SU-DHL-6 (cell line): ENCODE data around the gene ZNF804B.

ENCODE experiments used
- CTCF ChIP-seq: fragments of 200-600 bp; sonication (generic); IDR thresholded peaks from one replicate; pipeline ENCODE4 v1.5.1; 2017; ENCODE audit warnings: antibody characterized with exemption, mild to moderate bottlenecking, low read length, moderate library complexity; ENCODE audit not compliant: insufficient read depth, poor library complexity, severe bottlenecking
- EZH2phosphoT487 ChIP-seq: fragments of 200-600 bp; sonication (generic), shearing (Covaris generic); conservative IDR thresholded peaks from 2 replicates; pipeline ENCODE4 v1.6.1; 2018; ENCODE audit warnings: mild to moderate bottlenecking, antibody characterized with exemption, low read length, moderate library complexity, mixed read lengths

- TF ChIP-seq CTCF (no peak), EZH2phosphoT487 (no peak)
Measured at GRCh38 chr7:88775838-88776237, 16.3 kb downstream of the ZNF804B start.
